Endothelial cell of hepatic sinusoid (primary cell): ENCODE data around the gene PCNX3.
"Not testable (repeated sequence)": the region's sequence is repeated elsewhere in the genome, so short reads cannot be mapped to it uniquely, and the experiment has no call there.

ENCODE experiments used
- in situ Hi-C: cut with HindIII; loops from 2 replicates; pipeline ENCODE4 v1.10.0; 2017; ENCODE audit warnings: low sequenced_read_pairs

The PCNX3 gene

GRCh38 chr11:65672180-65672860 is 56.7 kb downstream of the PCNX3 start:
- in situ Hi-C loops, result no loop called here

- in situ Hi-C loops, result no loop called here
These were observed 57.4 kb downstream of the PCNX3 start for GRCh38 chr11:65672982-65673381.

GRCh38 chr11:65680192-65680743 is 64.7 kb downstream of the PCNX3 start:
- in situ Hi-C loops, result no loop called here

- in situ Hi-C loops, result not testable (repeated sequence)
These were observed 67.9 kb downstream of the PCNX3 start for GRCh38 chr11:65683480-65683879.

GRCh38 chr11:65685981-65686380 is 70.4 kb downstream of the PCNX3 start:
- in situ Hi-C loops, result no loop called here
